Measurements from ENCODE around the gene CCDC186. TPM values are rescaled to one million over a fixed set of nuclear protein-coding genes. Genes with fewer than 3 reads are reported as not detected.

CCDC186 gene
- total RNA-seq, 1 experiment from 2014 or later: 17.1 TPM

DNA sequence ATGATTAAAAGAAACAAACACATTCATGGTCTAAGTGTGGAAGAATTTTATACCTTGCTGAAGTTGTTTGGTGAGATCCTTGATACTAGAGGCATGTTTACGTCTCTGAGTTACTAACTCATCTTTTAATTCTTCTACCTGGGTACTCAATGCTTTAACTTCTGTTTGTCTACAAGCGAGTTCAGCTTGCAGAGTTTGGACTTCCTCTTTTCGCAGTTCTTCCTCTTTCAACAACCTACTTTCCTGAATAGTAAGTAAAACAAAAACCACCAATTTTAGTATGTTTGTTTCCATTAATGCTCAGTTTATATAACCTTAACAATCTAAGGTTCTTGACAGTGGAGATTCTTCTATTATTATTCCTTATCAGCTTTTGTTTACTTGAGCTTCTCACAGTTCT is 42.9 kb downstream of the CCDC186 start:
- H3K79me2 ChIP-seq (ENCODE audit: insufficient read depth, low read length): no peaks in the 10 kb centered on the region
- no peak overlapping the region for H3K4me2 ChIP-seq (ENCODE audit: low read length)
- no peaks in the 10 kb centered on the region for H3K9me2 ChIP-seq (ENCODE audit: insufficient read depth)
- H3K27ac ChIP-seq (ENCODE audit: low read depth, low read length): no peak overlapping the region
- H4K20me1 ChIP-seq (ENCODE audit: insufficient read depth): no peaks in the 10 kb centered on the region
- DNase-seq (ENCODE audit: low read depth, low spot score): no peak
- H3K9me3 ChIP-seq (ENCODE audit: control insufficient read depth in 1 of 2, insufficient read depth in 1 of 2, low read depth in 1 of 2, low read length in 2 of 2): no peaks in the 10 kb centered on the region
- H3K4me3 ChIP-seq (replicated peaks in 1 of 2; ENCODE audit: low read depth in 1 of 2, low read length in 2 of 2): no peak overlapping the region
- ChIA-PET RAD21 (ENCODE audit: low non-redundant PET in 1 of 2, low total read pairs in 2 of 2, uncharacterized antibody in 2 of 2, unreplicated experiment in 2 of 2) (no interaction called here), CTCF (no interaction called here), POLR2A (no interaction called here)
- no peaks in the 10 kb centered on the region for H3K27me3 ChIP-seq (ENCODE audit: insufficient read depth, low read length)
- no peak for ATAC-seq
- BruUV-seq (replicated peaks): no TSS peak
- peaks cover 0 to 15% of the 10 kb centered on the region in 2 experiments; a peak in 3 of 4 replicates for H3K36me3 ChIP-seq (ENCODE audit: control insufficient read depth in 1 of 2, insufficient read depth in 2 of 2, low read length in 2 of 2)
- TF ChIP-seq EZH2phosphoT487 (IDR thresholded peaks at IDR 0.05; ENCODE audit: borderline replicate concordance): no peak
- no peak for TF ChIP-seq ELF1 (IDR thresholded peaks at IDR 0.05; ENCODE audit: borderline replicate concordance, low read depth)
- no peak for TF ChIP-seq YY1 (IDR thresholded peaks at IDR 0.05; ENCODE audit: extremely low read depth, insufficient replicate concordance, low read depth, low read length)
- no peak for TF ChIP-seq SP1 (IDR thresholded peaks at IDR 0.05; ENCODE audit: low read depth)
- no peak for TF ChIP-seq TCF7L2 (IDR thresholded peaks at IDR 0.05; ENCODE audit: borderline replicate concordance, extremely low read depth, insufficient read depth, insufficient read length)
- no peak for TF ChIP-seq SRF (IDR thresholded peaks at IDR 0.05; ENCODE audit: low read depth)
- TF ChIP-seq, protein P1, sequence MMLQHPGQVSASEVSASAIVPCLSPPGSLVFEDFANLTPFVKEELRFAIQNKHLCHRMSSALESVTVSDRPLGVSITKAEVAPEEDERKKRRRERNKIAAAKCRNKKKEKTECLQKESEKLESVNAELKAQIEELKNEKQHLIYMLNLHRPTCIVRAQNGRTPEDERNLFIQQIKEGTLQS (IDR thresholded peaks at IDR 0.05): no peak
- intact Hi-C loops (cut with micrococcal nuclease): no loop called here
- H3K4me1 ChIP-seq (ENCODE audit: control insufficient read depth in 1 of 2, insufficient read depth in 2 of 2, low read length in 2 of 2): no peaks in the 10 kb centered on the region
- no peak overlapping the region for H2AFZ ChIP-seq (ENCODE audit: low read depth, low read length, poor library complexity, severe bottlenecking)
- H3K9ac ChIP-seq (ENCODE audit: low read length): no peak overlapping the region

DNA sequence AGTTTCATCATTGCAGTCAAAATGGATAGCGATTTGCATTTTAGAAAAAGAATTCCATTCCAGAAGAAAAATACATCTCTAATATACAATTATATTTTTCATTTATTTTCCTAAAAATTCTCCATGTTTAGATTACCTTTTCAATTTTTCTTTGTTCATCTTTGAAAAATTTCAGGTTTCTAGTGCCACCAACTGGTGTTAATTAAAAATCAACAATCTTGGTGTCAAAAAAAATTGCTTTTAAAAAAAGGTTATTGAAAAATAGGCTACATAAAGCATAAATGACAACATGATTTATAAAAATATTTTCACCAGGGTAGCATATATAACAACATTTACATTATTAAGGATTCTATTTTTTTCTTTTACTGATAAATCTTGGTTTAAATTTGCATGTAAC is 53.0 kb downstream of the CCDC186 start:
- TF ChIP-seq, protein P2, sequence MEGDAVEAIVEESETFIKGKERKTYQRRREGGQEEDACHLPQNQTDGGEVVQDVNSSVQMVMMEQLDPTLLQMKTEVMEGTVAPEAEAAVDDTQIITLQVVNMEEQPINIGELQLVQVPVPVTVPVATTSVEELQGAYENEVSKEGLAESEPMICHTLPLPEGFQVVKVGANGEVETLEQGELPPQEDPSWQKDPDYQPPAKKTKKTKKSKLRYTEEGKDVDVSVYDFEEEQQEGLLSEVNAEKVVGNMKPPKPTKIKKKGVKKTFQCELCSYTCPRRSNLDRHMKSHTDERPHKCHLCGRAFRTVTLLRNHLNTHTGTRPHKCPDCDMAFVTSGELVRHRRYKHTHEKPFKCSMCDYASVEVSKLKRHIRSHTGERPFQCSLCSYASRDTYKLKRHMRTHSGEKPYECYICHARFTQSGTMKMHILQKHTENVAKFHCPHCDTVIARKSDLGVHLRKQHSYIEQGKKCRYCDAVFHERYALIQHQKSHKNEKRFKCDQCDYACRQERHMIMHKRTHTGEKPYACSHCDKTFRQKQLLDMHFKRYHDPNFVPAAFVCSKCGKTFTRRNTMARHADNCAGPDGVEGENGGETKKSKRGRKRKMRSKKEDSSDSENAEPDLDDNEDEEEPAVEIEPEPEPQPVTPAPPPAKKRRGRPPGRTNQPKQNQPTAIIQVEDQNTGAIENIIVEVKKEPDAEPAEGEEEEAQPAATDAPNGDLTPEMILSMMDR (IDR thresholded peaks at IDR 0.05 in 2 of 3, conservative IDR thresholded peaks at IDR 0.05 in 1 of 3; ENCODE audit: borderline replicate concordance in 1 of 3, insufficient read depth in 1 of 3, low read depth in 2 of 3, low read length in 2 of 3): peak in 1 of 3 experiments; percentile 27; a peak in 2 of 6 replicates
- TF ChIP-seq SP1 (IDR thresholded peaks at IDR 0.05; ENCODE audit: low read depth) (no peak), RAD21 (IDR thresholded peaks at IDR 0.05; ENCODE audit: low read depth) (peak; percentile 41), CEBPB (IDR thresholded peaks at IDR 0.05; ENCODE audit: low read depth) (no peak)
- TF ChIP-seq, protein P3, sequence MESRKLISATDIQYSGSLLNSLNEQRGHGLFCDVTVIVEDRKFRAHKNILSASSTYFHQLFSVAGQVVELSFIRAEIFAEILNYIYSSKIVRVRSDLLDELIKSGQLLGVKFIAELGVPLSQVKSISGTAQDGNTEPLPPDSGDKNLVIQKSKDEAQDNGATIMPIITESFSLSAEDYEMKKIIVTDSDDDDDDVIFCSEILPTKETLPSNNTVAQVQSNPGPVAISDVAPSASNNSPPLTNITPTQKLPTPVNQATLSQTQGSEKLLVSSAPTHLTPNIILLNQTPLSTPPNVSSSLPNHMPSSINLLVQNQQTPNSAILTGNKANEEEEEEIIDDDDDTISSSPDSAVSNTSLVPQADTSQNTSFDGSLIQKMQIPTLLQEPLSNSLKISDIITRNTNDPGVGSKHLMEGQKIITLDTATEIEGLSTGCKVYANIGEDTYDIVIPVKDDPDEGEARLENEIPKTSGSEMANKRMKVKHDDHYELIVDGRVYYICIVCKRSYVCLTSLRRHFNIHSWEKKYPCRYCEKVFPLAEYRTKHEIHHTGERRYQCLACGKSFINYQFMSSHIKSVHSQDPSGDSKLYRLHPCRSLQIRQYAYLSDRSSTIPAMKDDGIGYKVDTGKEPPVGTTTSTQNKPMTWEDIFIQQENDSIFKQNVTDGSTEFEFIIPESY (IDR thresholded peaks at IDR 0.05; ENCODE audit: extremely low read depth, insufficient replicate concordance, low read length): no peak
- ATAC-seq (no peak), DNase-seq (ENCODE audit: low read depth, low spot score) (no peak)
- POLR2A ChIA-PET: no interaction called here
- Histone ChIP-seq H3K27me3 (ENCODE audit: insufficient read depth, low read length) (peaks cover 2% of the 10 kb centered on the region; the same call in 1 of the 2 replicates), H3K9ac (ENCODE audit: low read length) (no peak overlapping the region), H3K4me3 (replicated peaks in 1 of 2; ENCODE audit: low read depth in 1 of 2, low read length in 2 of 2) (no peak overlapping the region), H3K9me2 (ENCODE audit: insufficient read depth) (no peaks in the 10 kb centered on the region), H4K20me1 (ENCODE audit: insufficient read depth) (no peaks in the 10 kb centered on the region), H3K4me1 (ENCODE audit: control insufficient read depth in 1 of 2, insufficient read depth in 2 of 2, low read length in 2 of 2) (no peaks in the 10 kb centered on the region), H3K79me2 (ENCODE audit: insufficient read depth, low read length) (no peaks in the 10 kb centered on the region), H2AFZ (ENCODE audit: low read depth, low read length, poor library complexity, severe bottlenecking) (no peak overlapping the region), H3K36me3 (ENCODE audit: control insufficient read depth in 1 of 2, insufficient read depth in 2 of 2, low read length in 2 of 2) (peaks cover 0 to 4% of the 10 kb centered on the region in 2 experiments; a peak in 1 of 4 replicates), H3K27ac (ENCODE audit: low read depth, low read length) (no peak overlapping the region), H3K4me2 (ENCODE audit: low read length) (no peak overlapping the region), H3K9me3 (ENCODE audit: control insufficient read depth in 1 of 2, insufficient read depth in 1 of 2, low read depth in 1 of 2, low read length in 2 of 2) (no peaks in the 10 kb centered on the region)
- intact Hi-C loops (cut with micrococcal nuclease): no loop called here
- BruUV-seq (replicated peaks): no TSS peak
- CTCF ChIA-PET: interaction anchor here (0.8 kb wide), 1 partner anchor 9 kb away, joined by 3 read pairs; no protein-coding TSS in a partner anchor
- RAD21 ChIA-PET (ENCODE audit: low non-redundant PET in 1 of 2, low total read pairs in 2 of 2, uncharacterized antibody in 2 of 2, unreplicated experiment in 2 of 2): no interaction called here
